GM19395 (cell line): ENCODE measurements around the gene ALDH7A1.
A peak's percentile ranks its signal among the peaks of the same experiment; 100 is the strongest.

Experiments used
- ATAC-seq: cut with Tn5 transposase; IDR thresholded peaks from one replicate; pipeline ENCODE4 v1.9.1; 2021; ENCODE audit warnings: mild to moderate bottlenecking, moderate library complexity; ENCODE audit not compliant: unreplicated experiment

Gene ALDH7A1

DNA sequence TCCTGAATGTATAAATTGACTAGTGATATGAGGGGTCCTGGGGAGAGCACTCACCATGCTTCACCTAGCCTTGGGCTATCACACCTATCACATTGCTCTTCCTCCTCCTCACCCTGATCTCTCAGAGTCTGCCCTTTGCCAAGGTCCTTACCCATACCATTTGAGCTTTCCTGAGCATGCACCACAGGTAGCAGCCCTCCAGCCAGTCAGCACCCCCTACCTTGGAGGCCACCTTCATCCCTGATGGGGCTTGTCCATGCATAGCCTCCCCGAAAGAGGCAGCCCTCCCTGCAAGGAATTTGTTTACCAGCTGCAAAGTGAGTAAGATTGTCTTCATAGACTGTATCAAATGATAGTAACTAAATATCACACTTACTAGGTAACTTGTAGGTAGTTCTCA is 83.1 kb downstream of the ALDH7A1 start:
- ATAC-seq = no peak

DNA sequence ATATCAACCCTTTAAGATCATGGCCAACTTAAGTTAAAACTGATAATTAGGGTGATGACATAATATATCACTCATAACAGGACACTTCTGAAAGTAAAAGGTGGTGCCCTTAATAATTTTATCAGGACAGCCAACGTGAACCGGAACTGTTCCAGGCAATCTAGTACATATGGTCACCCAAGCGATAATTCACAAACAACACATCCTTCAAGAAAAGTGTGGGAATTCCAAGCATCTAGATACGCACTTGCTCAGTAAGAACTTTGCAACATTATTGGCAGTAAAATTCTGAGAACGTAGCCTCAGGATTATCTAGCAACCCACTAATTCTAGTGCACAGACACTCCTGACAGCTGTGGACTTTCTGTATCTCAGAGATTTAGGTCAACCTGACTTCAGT is 85.7 kb downstream of the ALDH7A1 start:
- ATAC-seq = no peak

DNA sequence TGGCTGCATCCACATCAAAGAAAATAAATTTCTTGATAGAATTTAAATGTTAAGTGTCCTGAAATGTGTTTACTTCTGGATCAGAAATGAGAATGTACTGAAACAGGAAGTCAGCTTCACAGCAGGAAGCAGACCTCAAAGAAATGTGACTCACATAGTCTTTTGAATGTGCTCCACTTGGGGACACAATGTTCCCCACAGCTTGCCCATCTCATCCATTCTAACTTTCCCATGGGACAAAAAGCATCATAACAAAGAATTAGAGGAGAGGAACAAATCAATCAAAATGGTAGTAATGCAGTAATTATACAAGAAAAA is 86.1 kb downstream of the ALDH7A1 start:
- no peak for ATAC-seq

DNA sequence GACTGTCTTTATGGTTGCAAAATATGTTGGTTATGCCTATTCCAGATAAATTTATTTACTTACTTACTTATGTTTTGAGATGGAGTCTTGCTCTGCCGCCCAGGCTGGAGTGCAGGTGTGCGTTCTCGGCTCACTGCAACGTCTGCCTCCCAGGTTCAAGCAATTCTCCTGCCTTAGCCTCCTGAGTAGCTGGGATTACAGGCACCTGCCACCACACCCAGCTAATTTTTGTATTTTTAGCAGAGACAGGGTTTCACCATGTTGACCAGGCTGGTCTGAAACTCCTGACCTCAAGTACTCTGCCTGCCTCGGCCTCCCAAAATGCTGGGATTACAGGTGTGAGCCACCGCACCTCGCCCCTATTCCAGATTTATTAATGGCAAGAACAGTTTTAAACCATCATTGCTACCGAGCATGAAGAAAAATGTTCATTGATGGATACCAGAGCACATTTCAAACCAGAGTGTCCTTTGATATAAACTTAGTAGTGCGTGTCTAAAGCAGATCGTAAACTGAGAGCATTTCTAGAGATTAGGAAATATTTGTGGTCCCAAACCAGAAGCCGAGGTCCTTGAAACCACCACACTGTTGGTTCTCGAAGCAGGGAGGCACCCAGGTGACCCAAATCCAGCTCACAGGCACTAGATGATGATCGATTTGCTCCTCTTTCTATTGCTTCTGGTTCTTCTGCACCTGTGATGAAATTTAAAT is 86.6 kb downstream of the ALDH7A1 start:
- no peak for ATAC-seq

DNA sequence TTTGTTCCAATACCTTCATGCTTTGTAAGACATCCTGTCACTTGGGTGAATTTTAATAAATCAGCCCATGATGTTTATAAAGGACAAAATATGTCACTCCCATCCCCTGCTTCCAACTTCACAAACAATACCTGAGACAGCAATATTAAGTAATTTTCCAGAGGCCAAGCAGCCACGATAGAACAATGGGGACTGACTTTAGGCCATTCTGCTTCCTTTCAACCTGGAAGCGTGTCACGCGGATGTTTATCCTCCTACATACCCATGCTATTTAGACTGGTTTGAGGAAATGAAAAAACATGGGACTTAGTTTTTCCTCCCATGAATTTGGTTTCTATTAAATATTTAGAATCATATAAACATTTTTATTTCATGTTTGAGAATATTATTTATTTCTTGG is 88.9 kb downstream of the ALDH7A1 start:
- no peak for ATAC-seq

DNA sequence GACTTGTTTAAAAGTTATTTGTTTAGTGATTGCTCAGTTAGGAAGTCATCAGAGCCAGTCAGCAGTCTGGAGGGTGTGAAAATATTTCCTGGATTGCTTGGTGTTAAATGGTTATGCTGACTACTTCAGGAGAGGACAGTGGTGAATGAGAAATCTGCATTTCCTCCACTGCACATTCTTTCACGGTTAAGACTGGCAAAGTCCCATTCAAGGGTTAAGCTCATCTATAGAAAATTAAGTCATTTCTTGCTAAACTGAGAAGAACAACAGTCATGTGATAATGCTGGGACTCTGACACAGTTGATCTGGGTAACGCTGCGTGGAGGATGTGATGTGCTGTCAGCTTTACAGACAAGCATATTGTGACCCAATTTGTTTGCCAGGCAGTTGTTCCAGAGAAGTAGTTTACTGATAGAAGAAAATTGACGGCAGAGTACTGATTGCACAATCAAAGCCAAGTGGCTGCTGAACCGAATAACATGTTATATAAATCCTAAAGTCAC is 91.4 kb downstream of the ALDH7A1 start:
- no peak for ATAC-seq

DNA sequence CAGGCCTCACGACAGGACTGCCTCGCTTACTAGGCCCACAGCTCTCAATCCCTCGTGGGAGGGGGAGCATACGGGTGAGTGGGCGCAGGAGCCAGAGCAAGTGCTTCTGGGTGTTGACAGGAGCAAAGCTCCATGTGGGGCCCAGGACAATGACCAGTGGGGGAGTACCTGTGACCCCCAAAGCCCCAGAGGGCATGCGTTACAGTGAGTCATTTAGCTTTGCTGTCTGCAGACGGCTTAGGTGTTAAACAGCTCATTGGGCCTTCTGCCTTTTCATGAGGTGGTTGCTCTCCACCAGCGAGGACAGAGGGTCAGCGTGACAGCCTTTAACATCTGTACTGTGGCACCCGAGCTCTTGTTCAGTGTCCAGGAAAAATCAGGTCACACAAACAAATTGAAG is 93.6 kb downstream of the ALDH7A1 start:
- no peak for ATAC-seq

DNA sequence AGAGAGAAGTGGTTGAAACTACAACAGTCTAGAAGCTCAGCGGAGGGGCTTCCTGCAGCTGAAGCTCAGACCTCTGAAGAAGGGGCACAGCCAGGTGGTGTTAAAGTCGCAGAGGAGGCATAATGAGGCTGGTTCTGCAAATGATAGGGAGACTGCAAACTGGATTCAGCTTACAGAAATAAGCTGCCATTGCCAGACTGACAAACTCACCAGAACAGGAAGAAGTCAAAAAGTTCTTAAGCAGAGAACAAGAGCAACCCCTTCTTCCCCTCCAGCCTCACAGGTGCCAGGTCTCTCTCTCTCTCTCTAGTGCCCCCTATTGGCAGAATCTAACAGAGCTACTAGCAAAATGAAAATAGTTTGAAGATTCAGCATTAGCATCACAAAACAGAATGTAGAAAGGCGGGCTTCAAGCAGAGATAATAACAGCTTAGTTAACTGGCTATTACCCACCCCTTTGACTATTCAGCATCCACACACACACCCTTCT is 95.1 kb downstream of the ALDH7A1 start:
- ATAC-seq = peak; percentile 74

DNA sequence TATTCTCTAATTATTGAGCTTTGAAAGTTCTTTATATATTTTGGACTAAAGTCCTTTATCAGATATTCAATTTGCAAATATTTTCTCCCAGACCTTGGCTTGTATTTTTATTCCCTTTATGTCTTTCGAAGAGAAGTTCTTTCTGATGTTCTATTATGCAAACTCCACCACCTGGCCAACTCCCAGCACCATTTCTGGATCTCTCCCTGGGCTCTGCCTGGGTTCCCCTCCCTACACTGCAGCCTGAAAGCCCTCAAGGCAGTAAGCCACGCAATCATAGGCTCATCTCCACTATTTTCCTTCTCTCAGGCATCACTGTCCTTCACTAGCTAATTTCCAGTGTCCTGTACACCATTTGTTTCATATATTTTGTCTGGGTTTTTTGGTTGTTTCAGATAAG is 95.7 kb downstream of the ALDH7A1 start:
- ATAC-seq = no peak

DNA sequence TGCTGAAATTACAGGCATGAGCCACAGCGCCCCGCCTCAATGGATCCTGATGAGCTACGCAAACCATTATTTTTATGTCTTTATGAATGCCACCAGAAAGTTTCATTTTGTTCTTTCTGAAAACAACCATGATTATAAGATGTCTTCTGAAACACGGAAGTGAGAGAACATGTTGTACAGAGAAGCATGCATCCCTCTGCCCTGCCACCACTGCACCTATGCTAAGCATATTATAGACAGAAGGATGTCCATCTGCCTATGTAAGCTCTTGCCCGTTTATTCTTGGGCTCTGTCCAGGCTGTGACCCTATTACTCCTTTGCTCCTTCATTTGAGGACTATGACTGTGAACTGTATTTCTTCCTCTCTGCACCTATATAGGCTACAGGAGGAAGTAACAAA is 97.5 kb downstream of the ALDH7A1 start:
- peak; percentile 61 for ATAC-seq

DNA sequence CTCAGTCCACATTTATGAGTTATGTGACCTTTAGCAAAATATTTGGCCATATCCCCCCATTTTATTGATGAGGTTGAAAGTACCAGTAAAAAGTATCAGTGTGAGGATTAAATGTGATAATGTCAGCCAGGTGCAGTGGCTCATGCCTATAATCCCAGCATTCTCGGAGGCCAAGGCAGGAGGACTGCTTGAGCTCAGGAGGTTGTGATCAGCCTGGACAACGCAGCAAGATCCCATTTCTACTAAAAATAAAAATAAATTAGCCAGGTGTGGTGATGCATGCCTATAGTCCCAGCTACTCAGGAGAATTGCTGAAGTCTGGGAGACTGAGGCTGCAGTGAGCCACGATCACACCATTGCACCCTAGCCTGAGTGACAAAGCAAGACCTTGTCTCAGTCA is 100.6 kb downstream of the ALDH7A1 start:
- no peak for ATAC-seq

DNA sequence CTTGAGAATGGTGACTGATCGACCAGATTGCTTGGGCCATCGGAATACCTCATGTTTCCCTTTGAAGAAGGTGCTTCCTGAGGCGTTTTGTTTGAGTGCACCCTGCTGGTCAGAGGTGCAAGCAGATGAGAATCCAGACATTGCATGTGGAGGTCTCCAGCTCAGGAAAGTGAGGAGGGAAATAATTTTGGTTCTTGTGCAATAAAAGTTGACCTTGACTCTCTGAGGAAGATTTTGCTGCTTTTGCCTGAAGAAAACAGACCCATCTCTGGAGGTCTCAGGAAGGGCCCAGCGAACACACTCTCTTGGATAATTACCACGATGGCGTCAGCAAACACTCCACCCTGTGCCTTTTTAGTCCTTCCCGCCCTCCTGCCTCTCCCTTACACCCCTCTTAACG is 102.1 kb downstream of the ALDH7A1 start:
- no peak for ATAC-seq

DNA sequence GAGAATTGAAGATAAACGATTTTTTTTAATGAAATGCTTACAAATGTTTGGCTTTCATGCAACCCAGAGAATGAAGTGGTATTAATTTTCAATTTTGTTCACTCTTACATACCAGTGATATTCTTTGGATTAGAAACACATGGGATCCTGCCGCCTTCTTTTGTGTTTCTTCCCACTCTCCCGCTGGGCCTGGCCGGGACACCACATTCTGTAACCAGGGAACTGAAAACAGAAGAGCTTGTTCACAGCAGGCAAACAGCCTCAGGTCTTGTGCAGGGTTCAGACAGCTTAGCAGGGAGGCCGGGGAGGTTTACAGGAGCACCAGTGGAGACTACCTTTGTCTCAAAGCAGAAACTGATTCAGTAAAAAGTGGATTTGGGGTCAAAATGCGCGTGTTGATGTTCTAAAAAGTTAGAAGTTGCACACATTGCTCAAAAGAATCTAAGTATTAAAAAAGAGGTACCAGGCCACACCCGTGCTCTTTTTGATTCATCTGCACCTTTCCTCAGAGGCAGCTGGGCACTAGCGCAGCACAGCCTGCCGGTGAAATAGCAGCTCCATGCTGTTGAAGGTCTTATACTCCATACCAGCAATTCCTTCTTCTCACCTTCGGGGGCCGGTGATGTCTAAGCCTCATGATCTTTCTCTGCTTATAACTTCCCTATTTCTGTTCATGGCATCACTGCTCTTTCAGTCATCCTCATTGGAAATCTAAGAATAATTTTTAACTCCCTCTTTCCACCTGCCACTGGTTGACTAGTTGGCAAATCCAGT is 104.7 kb downstream of the ALDH7A1 start:
- ATAC-seq = no peak

DNA sequence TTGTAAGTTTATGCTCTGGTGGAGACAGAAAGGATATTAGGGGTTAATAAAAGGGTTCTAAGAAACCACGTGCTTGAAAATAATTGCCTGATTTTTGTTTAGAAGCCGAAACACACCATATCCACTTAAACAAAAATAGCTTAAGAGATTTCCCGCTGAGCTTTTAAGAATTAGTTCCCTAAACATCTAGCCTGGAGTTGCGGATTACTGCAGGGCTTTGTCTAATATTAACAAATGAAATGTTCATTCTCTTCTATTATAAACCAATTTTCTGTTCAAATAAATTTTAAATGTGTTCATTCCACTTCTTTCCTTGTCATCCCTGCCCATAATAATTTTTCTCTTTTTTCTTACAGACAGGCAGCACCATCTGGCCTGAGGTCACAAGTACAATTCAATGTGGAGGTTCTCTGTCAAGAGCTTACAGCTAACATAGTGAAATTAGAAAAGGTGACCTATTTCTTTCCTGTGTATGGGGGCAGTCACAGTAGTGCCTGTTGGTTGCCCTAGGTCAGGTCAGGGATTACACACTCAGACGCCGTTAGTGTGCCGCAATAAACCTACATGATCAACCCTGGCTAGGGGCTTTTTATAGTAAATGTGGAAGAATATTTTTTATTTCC is 106.5 kb downstream of the ALDH7A1 start:
- ATAC-seq = no peak

DNA sequence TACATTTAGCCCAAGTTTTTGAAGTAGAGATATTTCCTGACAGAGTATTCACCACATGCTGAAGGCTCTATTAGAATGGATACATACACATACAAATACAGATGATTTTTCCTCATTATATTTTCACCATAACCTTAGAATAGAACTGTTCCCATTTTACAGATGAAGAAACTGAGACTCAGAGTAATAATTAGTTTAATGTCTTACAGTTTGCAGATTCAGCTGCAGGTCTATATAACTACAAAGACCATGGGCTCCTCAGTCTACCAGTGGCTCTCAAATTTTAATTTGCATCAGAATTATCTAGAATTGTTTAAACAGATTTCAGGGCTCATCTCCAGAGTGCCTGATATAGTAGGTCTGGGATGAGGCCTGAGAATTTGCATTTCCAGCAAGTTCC is 107.4 kb downstream of the ALDH7A1 start:
- no peak for ATAC-seq

DNA sequence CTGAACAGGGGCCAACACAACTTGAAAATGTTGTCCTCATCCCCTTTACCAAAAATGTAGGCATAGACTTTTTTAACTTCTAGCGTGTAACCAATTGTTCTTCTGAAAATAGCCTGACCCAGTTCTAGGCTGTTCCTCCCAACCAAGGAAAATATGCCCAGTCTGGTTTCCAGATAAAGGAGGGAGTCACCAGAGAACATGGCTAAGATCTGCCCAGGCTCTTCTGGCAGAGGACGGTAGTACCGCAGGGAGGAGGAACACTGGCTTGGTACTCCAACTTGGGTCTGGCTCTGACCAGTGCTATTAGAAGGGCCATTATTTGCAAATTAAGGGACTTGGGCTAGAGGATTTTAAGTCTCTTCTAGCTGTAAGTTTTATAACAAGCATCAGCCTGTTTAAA is 108.7 kb downstream of the ALDH7A1 start:
- no peak for ATAC-seq

DNA sequence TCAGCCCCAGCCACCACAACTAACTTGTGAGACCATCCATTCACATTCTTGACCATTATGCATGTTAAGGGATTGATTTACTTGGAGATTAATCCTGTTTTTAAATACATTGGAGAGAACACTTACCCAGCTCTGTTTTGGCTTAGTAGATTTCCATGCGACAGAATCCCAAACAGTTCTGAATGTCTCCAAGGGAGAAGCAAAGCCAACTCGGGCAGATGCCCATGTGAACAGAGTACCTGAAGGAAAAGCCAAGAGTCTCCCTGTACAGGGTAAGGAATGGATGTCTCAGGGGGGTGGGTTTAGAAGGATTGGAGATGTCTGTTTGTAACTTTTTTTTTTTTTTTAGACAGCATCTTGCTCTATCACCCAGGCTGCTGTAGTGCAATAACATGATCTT is 110.8 kb downstream of the ALDH7A1 start:
- no peak for ATAC-seq

DNA sequence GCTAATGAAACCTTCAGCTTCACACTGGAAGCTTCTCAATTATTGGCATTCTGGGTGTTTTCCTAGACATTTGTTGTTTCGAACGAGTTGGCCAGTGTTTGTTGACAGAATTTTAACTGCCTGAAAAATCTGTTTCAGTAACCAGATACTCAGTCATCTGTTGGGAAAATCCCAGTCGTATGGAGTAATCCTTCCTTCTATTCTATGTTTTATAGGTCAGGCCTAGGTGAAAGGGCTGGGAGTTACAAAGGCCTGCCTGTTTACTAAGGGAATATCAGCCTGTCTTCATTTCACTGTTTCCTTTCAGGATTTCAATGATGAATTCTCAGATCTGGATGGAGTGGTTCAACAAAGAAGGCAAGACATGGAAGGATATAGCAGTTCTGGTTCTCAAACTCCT is 111.9 kb downstream of the ALDH7A1 start:
- ATAC-seq = no peak

DNA sequence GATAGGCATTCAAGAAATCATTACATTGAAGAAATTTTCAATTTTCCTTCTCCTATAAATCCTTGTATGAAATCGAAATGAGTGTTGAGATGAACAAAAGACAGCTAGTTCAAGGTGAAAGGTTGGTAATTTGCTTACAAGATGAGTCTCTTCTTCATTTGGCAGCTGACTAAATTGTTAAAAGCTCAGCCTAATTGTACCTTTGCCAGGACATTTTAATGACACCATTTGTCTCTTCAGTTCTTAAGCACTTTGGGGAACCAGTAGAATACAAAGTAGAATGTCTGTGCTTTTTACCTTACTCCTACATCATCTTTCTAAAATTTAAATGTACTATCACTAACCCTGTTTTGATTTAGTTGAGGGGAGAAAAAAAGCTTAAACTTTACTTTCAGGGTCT is 112.4 kb downstream of the ALDH7A1 start:
- ATAC-seq = no peak

DNA sequence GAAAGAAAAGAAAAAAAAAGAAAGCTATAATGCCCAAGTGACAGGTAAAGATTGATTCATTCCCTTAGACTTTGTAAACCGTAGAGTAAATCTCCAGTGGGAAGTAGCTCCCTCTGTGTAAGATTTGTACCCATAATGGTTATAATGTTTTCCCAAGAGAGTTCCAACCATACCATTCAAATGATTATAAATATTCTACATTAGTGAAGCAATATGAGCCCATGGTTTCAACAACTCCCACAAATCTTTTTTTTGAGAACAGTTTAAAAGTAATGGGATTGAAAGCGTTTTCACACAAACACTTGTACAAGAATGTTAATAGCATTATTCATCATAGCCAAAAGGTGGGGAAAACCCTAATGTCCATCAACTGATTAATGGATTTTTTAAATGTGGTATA is 113.8 kb downstream of the ALDH7A1 start:
- ATAC-seq = no peak
